Astrocyte of the spinal cord (primary cell): ENCODE data around the gene USP51.
"Not testable (repeated sequence)": the region's sequence is repeated elsewhere in the genome, so short reads cannot be mapped to it uniquely, and the experiment has no call there.

Source experiments
- DNase-seq: peaks from one replicate; pipeline ENCODE4 v3.0.0; 2011; ENCODE audit warnings: low read depth, low spot score
- H3K4me3 ChIP-seq: 2 replicates; pipeline ENCODE4 v1.5.1; 2011; ENCODE audit warnings: low read depth, mild to moderate bottlenecking, low read length, moderate library complexity
- CTCF ChIP-seq: IDR thresholded peaks from 2 replicates; pipeline ENCODE4 v1.5.1; 2012; ENCODE audit warnings: low read depth, mild to moderate bottlenecking, low read length, inconsistent platforms
- in situ Hi-C: cut with HindIII; loops from 2 replicates; pipeline ENCODE4 v1.10.0; 2017; ENCODE audit warnings: low sequenced_read_pairs

USP51 gene

GRCh38 chrX:55484948-55485347 lies 4.7 kb downstream of the USP51 start:
- no peak for TF ChIP-seq CTCF
- no peak overlapping the region for H3K4me3 ChIP-seq
- no peak for DNase-seq
- in situ Hi-C loops = no loop called here

GRCh38 chrX:55480390-55481062 lies 9.1 kb downstream of the USP51 start:
- H3K4me3 ChIP-seq = no peak overlapping the region
- in situ Hi-C loops = no loop called here
- DNase-seq = no peak
- no peak for TF ChIP-seq CTCF

- in situ Hi-C loops, H3K4me3 ChIP-seq: not testable (repeated sequence)
Observed at GRCh38 chrX:55479956-55480355, 9.7 kb downstream of the USP51 start.

GRCh38 chrX:55465791-55466190 lies 23.9 kb downstream of the USP51 start:
- H3K4me3 ChIP-seq, DNase-seq, in situ Hi-C loops: not testable (repeated sequence)

More at GRCh38 chrX:55479956-55480355, 9.7 kb downstream of the USP51 start:
- not testable (repeated sequence) for DNase-seq

GRCh38 chrX:55465108-55465507 lies 24.5 kb downstream of the USP51 start:
- H3K4me3 ChIP-seq, in situ Hi-C loops, DNase-seq: not testable (repeated sequence)

GRCh38 chrX:55464050-55464449 lies 25.6 kb downstream of the USP51 start:
- DNase-seq, in situ Hi-C loops, H3K4me3 ChIP-seq: not testable (repeated sequence)

GRCh38 chrX:55459926-55460325 lies 29.7 kb downstream of the USP51 start:
- in situ Hi-C loops, DNase-seq, H3K4me3 ChIP-seq: not testable (repeated sequence)

GRCh38 chrX:55459426-55459825 lies 30.2 kb downstream of the USP51 start:
- in situ Hi-C loops, H3K4me3 ChIP-seq, DNase-seq: not testable (repeated sequence)

- in situ Hi-C loops, H3K4me3 ChIP-seq: not testable (repeated sequence)
Observed at GRCh38 chrX:55455708-55456107, 33.9 kb downstream of the USP51 start.

GRCh38 chrX:55452833-55453124 lies 36.9 kb downstream of the USP51 start:
- peak overlapping the region; percentile 65 for H3K4me3 ChIP-seq
- no peak for DNase-seq
- no peak for TF ChIP-seq CTCF
- in situ Hi-C loops = no loop called here

More at GRCh38 chrX:55455708-55456107, 33.9 kb downstream of the USP51 start:
- DNase-seq = not testable (repeated sequence)
